HEK293 (cell line): ENCODE results near the gene NELL1.

Experiments used
- SP2 ChIP-seq: fragments of 450-650 bp; formaldehyde crosslinking; IDR thresholded peaks from 2 replicates; pipeline ENCODE4 v1.5.1; 2016; ENCODE audit warnings: missing biosample characterization, missing genetic modification characterization
- ZIC2 ChIP-seq: fragments of 450-650 bp; formaldehyde crosslinking; IDR thresholded peaks from 2 replicates; pipeline ENCODE4 v1.5.1; 2016; ENCODE audit warnings: missing biosample characterization, missing genetic modification characterization
- ZNF133 ChIP-seq: fragments of 450-650 bp; formaldehyde crosslinking; IDR thresholded peaks from 2 replicates; pipeline ENCODE4 v1.5.1; 2016; ENCODE audit warnings: missing biosample characterization, missing genetic modification characterization
- ZNF157 ChIP-seq: fragments of 450-650 bp; formaldehyde crosslinking; IDR thresholded peaks from 2 replicates; pipeline ENCODE4 v1.5.1; 2016; ENCODE audit warnings: missing biosample characterization, missing genetic modification characterization
- ZNF561 ChIP-seq: fragments of 450-650 bp; IDR thresholded peaks from 2 replicates; pipeline ENCODE4 v1.5.1; 2018; ENCODE audit warnings: missing biosample characterization, missing genetic modification characterization, borderline replicate concordance
- ZNF571 ChIP-seq: fragments of 450-650 bp; formaldehyde crosslinking; IDR thresholded peaks from 2 replicates; pipeline ENCODE4 v1.5.0; 2017; ENCODE audit warnings: missing biosample characterization, missing genetic modification characterization
- ZSCAN30 ChIP-seq: fragments of 450-650 bp; IDR thresholded peaks from 2 replicates; pipeline ENCODE4 v1.5.1; 2018; ENCODE audit warnings: missing biosample characterization, mild to moderate bottlenecking, missing genetic modification characterization, moderate library complexity
- TF ChIP-seq, protein P1 (sequence below): fragments of 450-650 bp; formaldehyde crosslinking; IDR thresholded peaks from 2 replicates; pipeline ENCODE4 v1.5.1; 2016; ENCODE audit warnings: missing biosample characterization, missing genetic modification characterization
- TF ChIP-seq, protein P2 (sequence below): fragments of 450-650 bp; formaldehyde crosslinking; IDR thresholded peaks from 2 replicates; pipeline ENCODE4 v1.5.1; 2016; ENCODE audit warnings: missing biosample characterization, missing genetic modification characterization
- TF ChIP-seq, protein P3 (sequence below): fragments of 450-650 bp; formaldehyde crosslinking; IDR thresholded peaks from 2 replicates; pipeline ENCODE4; 2016; ENCODE audit warnings: missing biosample characterization, missing genetic modification characterization
- TF ChIP-seq, protein P4 (sequence below): fragments of 450-650 bp; formaldehyde crosslinking; IDR thresholded peaks from 2 replicates; pipeline ENCODE4 v1.5.1; 2016; ENCODE audit warnings: missing biosample characterization, missing genetic modification characterization

DNA sequence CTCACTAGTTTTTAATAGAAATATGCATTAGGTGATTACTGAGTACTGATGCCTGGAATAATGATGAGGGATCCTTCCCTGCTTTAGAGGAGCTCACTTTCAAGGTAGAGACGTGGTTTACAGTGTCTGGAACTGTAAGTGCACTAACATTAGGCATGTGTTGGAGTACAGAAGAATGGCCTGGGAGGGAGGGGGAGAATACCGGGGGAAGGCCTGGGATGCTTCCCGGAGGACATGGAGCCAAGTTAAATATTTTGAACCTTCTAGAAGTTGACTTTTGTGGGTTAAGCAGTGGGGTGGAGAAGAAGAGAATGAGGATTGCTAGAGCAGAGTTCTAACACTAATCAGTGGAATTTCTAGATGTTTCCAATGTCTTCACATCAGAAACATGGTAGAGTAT, 261.6 kb downstream of the NELL1 start:
- TF ChIP-seq ZNF157 (tag by site-specific recombination) (no peak), SP2 (tag by site-specific recombination) (no peak), ZNF133 (tag by site-specific recombination) (no peak), ZNF561 (no peak), ZSCAN30 (tag by site-specific recombination) (no peak), ZIC2 (no peak), ZNF571 (no peak)
- TF ChIP-seq, protein P1, sequence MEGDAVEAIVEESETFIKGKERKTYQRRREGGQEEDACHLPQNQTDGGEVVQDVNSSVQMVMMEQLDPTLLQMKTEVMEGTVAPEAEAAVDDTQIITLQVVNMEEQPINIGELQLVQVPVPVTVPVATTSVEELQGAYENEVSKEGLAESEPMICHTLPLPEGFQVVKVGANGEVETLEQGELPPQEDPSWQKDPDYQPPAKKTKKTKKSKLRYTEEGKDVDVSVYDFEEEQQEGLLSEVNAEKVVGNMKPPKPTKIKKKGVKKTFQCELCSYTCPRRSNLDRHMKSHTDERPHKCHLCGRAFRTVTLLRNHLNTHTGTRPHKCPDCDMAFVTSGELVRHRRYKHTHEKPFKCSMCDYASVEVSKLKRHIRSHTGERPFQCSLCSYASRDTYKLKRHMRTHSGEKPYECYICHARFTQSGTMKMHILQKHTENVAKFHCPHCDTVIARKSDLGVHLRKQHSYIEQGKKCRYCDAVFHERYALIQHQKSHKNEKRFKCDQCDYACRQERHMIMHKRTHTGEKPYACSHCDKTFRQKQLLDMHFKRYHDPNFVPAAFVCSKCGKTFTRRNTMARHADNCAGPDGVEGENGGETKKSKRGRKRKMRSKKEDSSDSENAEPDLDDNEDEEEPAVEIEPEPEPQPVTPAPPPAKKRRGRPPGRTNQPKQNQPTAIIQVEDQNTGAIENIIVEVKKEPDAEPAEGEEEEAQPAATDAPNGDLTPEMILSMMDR = no peak
- TF ChIP-seq, protein P2, sequence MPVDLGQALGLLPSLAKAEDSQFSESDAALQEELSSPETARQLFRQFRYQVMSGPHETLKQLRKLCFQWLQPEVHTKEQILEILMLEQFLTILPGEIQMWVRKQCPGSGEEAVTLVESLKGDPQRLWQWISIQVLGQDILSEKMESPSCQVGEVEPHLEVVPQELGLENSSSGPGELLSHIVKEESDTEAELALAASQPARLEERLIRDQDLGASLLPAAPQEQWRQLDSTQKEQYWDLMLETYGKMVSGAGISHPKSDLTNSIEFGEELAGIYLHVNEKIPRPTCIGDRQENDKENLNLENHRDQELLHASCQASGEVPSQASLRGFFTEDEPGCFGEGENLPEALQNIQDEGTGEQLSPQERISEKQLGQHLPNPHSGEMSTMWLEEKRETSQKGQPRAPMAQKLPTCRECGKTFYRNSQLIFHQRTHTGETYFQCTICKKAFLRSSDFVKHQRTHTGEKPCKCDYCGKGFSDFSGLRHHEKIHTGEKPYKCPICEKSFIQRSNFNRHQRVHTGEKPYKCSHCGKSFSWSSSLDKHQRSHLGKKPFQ (tag by site-specific recombination) = no peak
- TF ChIP-seq, protein P3, sequence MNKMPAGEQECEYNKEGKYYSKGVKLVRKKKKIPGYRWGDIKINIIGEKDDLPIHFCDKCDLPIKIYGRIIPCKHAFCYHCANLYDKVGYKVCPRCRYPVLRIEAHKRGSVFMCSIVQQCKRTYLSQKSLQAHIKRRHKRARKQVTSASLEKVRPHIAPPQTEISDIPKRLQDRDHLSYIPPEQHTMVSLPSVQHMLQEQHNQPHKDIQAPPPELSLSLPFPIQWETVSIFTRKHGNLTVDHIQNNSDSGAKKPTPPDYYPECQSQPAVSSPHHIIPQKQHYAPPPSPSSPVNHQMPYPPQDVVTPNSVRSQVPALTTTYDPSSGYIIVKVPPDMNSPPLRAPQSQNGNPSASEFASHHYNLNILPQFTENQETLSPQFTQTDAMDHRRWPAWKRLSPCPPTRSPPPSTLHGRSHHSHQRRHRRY (tag by site-specific recombination) = no peak
- TF ChIP-seq, protein P4, sequence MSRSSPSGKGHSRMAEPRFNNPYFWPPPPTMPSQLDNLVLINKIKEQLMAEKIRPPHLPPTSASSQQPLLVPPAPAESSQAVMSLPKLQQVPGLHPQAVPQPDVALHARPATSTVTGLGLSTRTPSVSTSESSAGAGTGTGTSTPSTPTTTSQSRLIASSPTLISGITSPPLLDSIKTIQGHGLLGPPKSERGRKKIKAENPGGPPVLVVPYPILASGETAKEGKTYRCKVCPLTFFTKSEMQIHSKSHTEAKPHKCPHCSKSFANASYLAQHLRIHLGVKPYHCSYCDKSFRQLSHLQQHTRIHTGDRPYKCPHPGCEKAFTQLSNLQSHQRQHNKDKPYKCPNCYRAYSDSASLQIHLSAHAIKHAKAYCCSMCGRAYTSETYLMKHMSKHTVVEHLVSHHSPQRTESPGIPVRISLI (tag by site-specific recombination) = no peak
